GM23338 (cell line): Measurements from ENCODE around the gene ZGPAT. TPM values are rescaled to one million over a fixed set of nuclear protein-coding genes. Genes with fewer than 3 reads are reported as not detected.

Source experiments
- ATAC-seq: fragments of 200-7000 bp; cut with Tn5 transposase; 3 replicates; pipeline ENCODE4 v1.9.1; 2020
- DNase-seq: peaks from one replicate; pipeline ENCODE4 v3.0.0-alpha.2; 2015; ENCODE audit warnings: low spot score
- H2AFZ ChIP-seq: fragments of 200-600 bp; sonication (generic); 2 replicates; pipeline ENCODE4 v1.8.0; 2016; ENCODE audit warnings: antibody characterized with exemption, mild to moderate bottlenecking, moderate library complexity
- H3F3A ChIP-seq: fragments of 200-600 bp; sonication (generic); replicated peaks from 2 replicates; pipeline ENCODE4 v1.8.0; 2017; ENCODE audit warnings: antibody characterized with exemption, mixed run types, low read depth
- H3K27ac ChIP-seq: fragments of 200-600 bp; sonication (generic); 2 replicates; pipeline ENCODE4 v1.6.1; 2016; ENCODE audit warnings: low read depth
- H3K27me3 ChIP-seq: fragments of 200-600 bp; sonication (generic); 2 replicates; pipeline ENCODE4 v1.8.0; 2016; ENCODE audit warnings: mild to moderate bottlenecking, mixed run types, moderate library complexity; ENCODE audit not compliant: insufficient read depth
- H3K36me3 ChIP-seq: fragments of 200-600 bp; sonication (generic); 2 replicates; pipeline ENCODE4 v1.8.0; 2016; ENCODE audit warnings: mild to moderate bottlenecking; ENCODE audit not compliant: insufficient read depth
- H3K4me1 ChIP-seq: fragments of 200-600 bp; sonication (generic); 2 replicates; pipeline ENCODE4 v1.8.0; 2016; ENCODE audit warnings: mild to moderate bottlenecking, moderate library complexity; ENCODE audit not compliant: insufficient read depth
- H3K4me2 ChIP-seq: fragments of 200-600 bp; sonication (generic); 2 replicates; pipeline ENCODE4 v1.7.1; 2017; ENCODE audit warnings: mixed run types
- H3K4me3 ChIP-seq: fragments of 200-600 bp; sonication (generic); 2 replicates; pipeline ENCODE4 v1.6.1; 2016; ENCODE audit warnings: mixed run types
- H3K79me2 ChIP-seq: fragments of 200-600 bp; sonication (generic); replicated peaks from 2 replicates; pipeline ENCODE4 v1.8.0; 2017; ENCODE audit warnings: mild to moderate bottlenecking; ENCODE audit not compliant: insufficient read depth
- H3K9me2 ChIP-seq: fragments of 200-600 bp; sonication (generic); 2 replicates; pipeline ENCODE4 v1.8.0; 2017; ENCODE audit not compliant: insufficient read depth
- H4K20me1 ChIP-seq: fragments of 200-600 bp; sonication (generic); replicated peaks from 2 replicates; pipeline ENCODE4 v1.8.0; 2017; ENCODE audit warnings: mild to moderate bottlenecking; ENCODE audit not compliant: insufficient read depth
- H3K27ac Mint-ChIP-seq: 2 replicates; pipeline ENCODE4 v1.8.0; 2020; ENCODE audit warnings: inconsistent platforms, mild to moderate bottlenecking, moderate library complexity, mixed read lengths
- H3K27me3 Mint-ChIP-seq: 3 replicates; pipeline ENCODE4 v1.8.0; 2022; ENCODE audit warnings: low read depth, mild to moderate bottlenecking, moderate library complexity, mixed read lengths, inconsistent platforms; ENCODE audit not compliant: insufficient read depth, poor library complexity
- H3K36me3 Mint-ChIP-seq: 3 replicates; pipeline ENCODE4 v1.8.0; 2021; ENCODE audit warnings: low read depth, mild to moderate bottlenecking, inconsistent platforms, moderate library complexity, mixed read lengths
- H3K4me1 Mint-ChIP-seq: 3 replicates; pipeline ENCODE4 v1.8.0; 2020; ENCODE audit warnings: mild to moderate bottlenecking, inconsistent platforms, mixed read lengths
- H3K4me3 Mint-ChIP-seq: 3 replicates; pipeline ENCODE4 v1.8.0; 2021; ENCODE audit warnings: moderate library complexity, mild to moderate bottlenecking, inconsistent platforms, mixed read lengths
- H3K9me3 Mint-ChIP-seq: 3 replicates; pipeline ENCODE4 v1.8.0; 2020; ENCODE audit warnings: moderate library complexity, mild to moderate bottlenecking, inconsistent platforms, mixed read lengths
- CREB1 ChIP-seq: fragments of 250-450 bp; sonication (Bioruptor Pico); IDR thresholded peaks from 2 replicates; pipeline ENCODE4 v1.5.0; 2020; ENCODE audit warnings: low read depth, mild to moderate bottlenecking, moderate library complexity
- EZH2 ChIP-seq: fragments of 200-600 bp; sonication (generic); IDR thresholded peaks from one replicate; pipeline ENCODE4 v1.8.0; 2017; ENCODE audit warnings: antibody characterized with exemption, mild to moderate bottlenecking, low read depth; ENCODE audit not compliant: unreplicated experiment
- NANOG ChIP-seq: IDR thresholded peaks from 2 replicates; pipeline ENCODE4 v1.6.1; 2016; ENCODE audit warnings: antibody characterized with exemption, borderline replicate concordance
- POLR2AphosphoS5 ChIP-seq: IDR thresholded peaks from 2 replicates; pipeline ENCODE4 v1.6.1; 2016; ENCODE audit warnings: antibody characterized with exemption, low read depth
- STAT1 ChIP-seq: IDR thresholded peaks from one replicate; pipeline ENCODE4 v1.6.1; 2016; ENCODE audit warnings: antibody characterized with exemption; ENCODE audit not compliant: unreplicated experiment
- ZNF331 ChIP-seq: fragments of 250-450 bp; sonication (Bioruptor Pico); IDR thresholded peaks from 2 replicates; pipeline ENCODE4 v1.5.0; 2020; ENCODE audit warnings: low read depth, mild to moderate bottlenecking, moderate library complexity
- polyA plus RNA-seq: library from polyadenylated mRNA; unstranded; fragments of >200 nt; fragmentation: Nextera tagmentation; extraction: Ambion mirVana; gene quantifications from 2 replicates; pipeline ENCODE4 v1.2.1, GENCODE V29; 2016
- total RNA-seq: library from RNA; depleted of rRNA; stranded (reverse); fragments of >200 nt; shearing (Covaris generic); gene quantifications from 2 replicates; pipeline ENCODE4 v1.2.3, GENCODE V29; 2014
- TF ChIP-seq, protein P1 (sequence below): fragments of 250-450 bp; sonication (Bioruptor Pico); IDR thresholded peaks from 2 replicates; pipeline ENCODE4 v1.5.0; 2020; ENCODE audit warnings: mild to moderate bottlenecking, moderate library complexity
- TF ChIP-seq, protein P2 (sequence below): IDR thresholded peaks from one replicate; pipeline ENCODE4 v1.6.1; 2018; ENCODE audit warnings: antibody characterized with exemption; ENCODE audit not compliant: unreplicated experiment
- TF ChIP-seq, protein P3 (sequence below): IDR thresholded peaks from 2 replicates; pipeline ENCODE4 v1.6.1; 2016; ENCODE audit warnings: antibody characterized with exemption

Gene ZGPAT
- total and polyA plus RNA-seq, 2 experiments from 2014 or later, result 25.0 to 39.2 TPM

DNA sequence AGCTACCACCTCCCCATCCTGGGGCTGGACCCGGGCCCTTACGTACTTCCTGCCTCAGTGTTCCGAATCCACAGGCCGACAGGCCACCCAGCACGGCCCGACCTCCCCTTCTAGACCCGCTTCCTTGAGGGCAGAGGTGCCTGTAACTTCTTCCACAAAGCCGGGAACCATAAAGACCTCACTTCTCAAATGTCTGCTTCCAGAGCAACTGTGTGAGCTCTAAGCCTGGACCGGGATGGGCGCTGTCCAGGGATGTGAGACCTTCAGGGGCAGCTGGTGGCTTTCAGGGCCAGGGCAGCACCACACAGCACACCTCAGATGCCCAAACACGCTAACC, 41.1 kb downstream of the ZGPAT start (continued):
- TF ChIP-seq, protein P1, sequence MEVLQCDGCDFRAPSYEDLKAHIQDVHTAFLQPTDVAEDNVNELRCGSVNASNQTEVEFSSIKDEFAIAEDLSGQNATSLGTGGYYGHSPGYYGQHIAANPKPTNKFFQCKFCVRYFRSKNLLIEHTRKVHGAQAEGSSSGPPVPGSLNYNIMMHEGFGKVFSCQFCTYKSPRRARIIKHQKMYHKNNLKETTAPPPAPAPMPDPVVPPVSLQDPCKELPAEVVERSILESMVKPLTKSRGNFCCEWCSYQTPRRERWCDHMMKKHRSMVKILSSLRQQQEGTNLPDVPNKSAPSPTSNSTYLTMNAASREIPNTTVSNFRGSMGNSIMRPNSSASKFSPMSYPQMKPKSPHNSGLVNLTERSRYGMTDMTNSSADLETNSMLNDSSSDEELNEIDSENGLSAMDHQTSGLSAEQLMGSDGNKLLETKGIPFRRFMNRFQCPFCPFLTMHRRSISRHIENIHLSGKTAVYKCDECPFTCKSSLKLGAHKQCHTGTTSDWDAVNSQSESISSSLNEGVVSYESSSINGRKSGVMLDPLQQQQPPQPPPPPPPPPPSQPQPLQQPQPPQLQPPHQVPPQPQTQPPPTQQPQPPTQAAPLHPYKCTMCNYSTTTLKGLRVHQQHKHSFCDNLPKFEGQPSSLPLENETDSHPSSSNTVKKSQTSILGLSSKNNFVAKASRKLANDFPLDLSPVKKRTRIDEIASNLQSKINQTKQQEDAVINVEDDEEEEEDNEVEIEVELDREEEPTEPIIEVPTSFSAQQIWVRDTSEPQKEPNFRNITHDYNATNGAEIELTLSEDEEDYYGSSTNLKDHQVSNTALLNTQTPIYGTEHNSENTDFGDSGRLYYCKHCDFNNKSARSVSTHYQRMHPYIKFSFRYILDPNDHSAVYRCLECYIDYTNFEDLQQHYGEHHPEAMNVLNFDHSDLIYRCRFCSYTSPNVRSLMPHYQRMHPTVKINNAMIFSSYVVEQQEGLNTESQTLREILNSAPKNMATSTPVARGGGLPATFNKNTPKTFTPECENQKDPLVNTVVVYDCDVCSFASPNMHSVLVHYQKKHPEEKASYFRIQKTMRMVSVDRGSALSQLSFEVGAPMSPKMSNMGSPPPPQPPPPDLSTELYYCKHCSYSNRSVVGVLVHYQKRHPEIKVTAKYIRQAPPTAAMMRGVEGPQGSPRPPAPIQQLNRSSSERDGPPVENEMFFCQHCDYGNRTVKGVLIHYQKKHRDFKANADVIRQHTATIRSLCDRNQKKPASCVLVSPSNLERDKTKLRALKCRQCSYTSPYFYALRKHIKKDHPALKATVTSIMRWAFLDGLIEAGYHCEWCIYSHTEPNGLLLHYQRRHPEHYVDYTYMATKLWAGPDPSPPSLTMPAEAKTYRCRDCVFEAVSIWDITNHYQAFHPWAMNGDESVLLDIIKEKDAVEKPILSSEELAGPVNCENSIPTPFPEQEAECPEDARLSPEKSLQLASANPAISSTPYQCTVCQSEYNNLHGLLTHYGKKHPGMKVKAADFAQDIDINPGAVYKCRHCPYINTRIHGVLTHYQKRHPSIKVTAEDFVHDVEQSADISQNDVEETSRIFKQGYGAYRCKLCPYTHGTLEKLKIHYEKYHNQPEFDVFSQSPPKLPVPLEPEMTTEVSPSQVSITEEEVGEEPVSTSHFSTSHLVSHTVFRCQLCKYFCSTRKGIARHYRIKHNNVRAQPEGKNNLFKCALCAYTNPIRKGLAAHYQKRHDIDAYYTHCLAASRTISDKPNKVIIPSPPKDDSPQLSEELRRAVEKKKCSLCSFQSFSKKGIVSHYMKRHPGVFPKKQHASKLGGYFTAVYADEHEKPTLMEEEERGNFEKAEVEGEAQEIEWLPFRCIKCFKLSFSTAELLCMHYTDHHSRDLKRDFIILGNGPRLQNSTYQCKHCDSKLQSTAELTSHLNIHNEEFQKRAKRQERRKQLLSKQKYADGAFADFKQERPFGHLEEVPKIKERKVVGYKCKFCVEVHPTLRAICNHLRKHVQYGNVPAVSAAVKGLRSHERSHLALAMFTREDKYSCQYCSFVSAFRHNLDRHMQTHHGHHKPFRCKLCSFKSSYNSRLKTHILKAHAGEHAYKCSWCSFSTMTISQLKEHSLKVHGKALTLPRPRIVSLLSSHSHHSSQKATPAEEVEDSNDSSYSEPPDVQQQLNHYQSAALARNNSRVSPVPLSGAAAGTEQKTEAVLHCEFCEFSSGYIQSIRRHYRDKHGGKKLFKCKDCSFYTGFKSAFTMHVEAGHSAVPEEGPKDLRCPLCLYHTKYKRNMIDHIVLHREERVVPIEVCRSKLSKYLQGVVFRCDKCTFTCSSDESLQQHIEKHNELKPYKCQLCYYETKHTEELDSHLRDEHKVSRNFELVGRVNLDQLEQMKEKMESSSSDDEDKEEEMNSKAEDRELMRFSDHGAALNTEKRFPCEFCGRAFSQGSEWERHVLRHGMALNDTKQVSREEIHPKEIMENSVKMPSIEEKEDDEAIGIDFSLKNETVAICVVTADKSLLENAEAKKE (CRISPR knock-in tag), result no peak

DNA sequence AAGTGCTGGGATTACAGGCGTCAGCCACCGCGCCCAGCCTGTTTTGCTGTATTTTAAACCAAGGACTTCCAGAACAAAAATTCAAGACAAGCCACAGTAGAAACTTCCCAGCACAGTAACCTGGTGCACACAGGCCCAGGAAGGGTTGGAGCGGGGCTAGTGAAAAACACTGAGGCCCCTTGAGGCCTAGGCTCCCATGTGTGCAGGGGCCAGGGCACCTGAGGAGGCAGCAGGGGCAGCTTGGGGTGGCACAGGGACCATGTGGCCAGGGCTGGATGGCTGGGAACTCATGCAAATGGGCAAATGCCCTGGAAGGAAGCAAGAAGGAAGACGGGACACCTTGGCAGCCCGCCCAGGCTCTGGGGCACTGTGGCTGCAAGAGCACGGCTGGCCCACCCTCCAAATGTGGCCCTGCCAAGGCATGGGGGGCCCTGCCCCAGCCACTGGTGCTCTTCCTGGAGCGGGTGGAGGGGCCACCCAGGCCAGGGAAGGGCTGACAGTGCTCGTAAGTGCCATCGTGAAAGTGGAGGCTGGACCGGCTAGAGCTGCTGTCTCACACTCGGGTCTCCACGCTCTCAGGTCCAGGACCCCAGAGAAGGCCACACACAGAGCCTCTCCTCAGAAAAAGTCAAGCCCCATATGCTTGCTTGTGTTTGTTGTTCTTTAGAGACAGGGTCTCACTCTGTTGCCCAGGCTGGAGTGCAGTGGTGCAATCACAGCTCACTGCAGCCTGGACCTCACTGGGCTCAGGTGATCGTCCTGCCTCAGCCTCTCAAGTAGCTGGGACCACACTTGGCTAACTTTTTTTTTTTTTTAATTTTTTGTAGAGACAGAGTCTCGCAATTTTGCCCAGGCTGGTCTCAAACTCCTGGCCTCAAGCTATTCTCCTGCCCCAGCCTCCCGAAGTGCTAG, 42.0 kb downstream of the ZGPAT start:
- TF ChIP-seq, protein P2, sequence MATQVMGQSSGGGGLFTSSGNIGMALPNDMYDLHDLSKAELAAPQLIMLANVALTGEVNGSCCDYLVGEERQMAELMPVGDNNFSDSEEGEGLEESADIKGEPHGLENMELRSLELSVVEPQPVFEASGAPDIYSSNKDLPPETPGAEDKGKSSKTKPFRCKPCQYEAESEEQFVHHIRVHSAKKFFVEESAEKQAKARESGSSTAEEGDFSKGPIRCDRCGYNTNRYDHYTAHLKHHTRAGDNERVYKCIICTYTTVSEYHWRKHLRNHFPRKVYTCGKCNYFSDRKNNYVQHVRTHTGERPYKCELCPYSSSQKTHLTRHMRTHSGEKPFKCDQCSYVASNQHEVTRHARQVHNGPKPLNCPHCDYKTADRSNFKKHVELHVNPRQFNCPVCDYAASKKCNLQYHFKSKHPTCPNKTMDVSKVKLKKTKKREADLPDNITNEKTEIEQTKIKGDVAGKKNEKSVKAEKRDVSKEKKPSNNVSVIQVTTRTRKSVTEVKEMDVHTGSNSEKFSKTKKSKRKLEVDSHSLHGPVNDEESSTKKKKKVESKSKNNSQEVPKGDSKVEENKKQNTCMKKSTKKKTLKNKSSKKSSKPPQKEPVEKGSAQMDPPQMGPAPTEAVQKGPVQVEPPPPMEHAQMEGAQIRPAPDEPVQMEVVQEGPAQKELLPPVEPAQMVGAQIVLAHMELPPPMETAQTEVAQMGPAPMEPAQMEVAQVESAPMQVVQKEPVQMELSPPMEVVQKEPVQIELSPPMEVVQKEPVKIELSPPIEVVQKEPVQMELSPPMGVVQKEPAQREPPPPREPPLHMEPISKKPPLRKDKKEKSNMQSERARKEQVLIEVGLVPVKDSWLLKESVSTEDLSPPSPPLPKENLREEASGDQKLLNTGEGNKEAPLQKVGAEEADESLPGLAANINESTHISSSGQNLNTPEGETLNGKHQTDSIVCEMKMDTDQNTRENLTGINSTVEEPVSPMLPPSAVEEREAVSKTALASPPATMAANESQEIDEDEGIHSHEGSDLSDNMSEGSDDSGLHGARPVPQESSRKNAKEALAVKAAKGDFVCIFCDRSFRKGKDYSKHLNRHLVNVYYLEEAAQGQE, result no peak
- TF ChIP-seq ZNF331 (CRISPR knock-in tag), result no peak
- TF ChIP-seq EZH2, result no peak
- no peak for TF ChIP-seq CREB1 (CRISPR knock-in tag)
- no peak for TF ChIP-seq STAT1
- TF ChIP-seq, protein P3, sequence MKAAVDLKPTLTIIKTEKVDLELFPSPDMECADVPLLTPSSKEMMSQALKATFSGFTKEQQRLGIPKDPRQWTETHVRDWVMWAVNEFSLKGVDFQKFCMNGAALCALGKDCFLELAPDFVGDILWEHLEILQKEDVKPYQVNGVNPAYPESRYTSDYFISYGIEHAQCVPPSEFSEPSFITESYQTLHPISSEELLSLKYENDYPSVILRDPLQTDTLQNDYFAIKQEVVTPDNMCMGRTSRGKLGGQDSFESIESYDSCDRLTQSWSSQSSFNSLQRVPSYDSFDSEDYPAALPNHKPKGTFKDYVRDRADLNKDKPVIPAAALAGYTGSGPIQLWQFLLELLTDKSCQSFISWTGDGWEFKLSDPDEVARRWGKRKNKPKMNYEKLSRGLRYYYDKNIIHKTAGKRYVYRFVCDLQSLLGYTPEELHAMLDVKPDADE, result no peak
- no peak for TF ChIP-seq NANOG
- TF ChIP-seq POLR2AphosphoS5, result no peak
- Histone ChIP-seq H3K9me2 (no peaks in the 10 kb centered on the region), H2AFZ (no peak overlapping the region), H3K4me3 (no peak overlapping the region), H3K27me3 (no peaks in the 10 kb centered on the region), H3K79me2 (no peaks in the 10 kb centered on the region), H3K4me2 (no peak overlapping the region), H3K36me3 (no peaks in the 10 kb centered on the region), H4K20me1 (no peaks in the 10 kb centered on the region), H3K27ac (no peak overlapping the region), H3F3A (peaks cover 16% of the 10 kb centered on the region), H3K4me1 (peaks cover 4% of the 10 kb centered on the region; the same call in 1 of the 2 replicates)
- Mint-ChIP-seq H3K9me3 (no peaks in the 10 kb centered on the region), H3K36me3 (no peaks in the 10 kb centered on the region; the same call in 1 of the 3 replicates), H3K4me1 (peaks cover 13% of the 10 kb centered on the region), H3K27ac (no peak overlapping the region), H3K4me3 (no peak overlapping the region), H3K27me3 (peaks cover 8% of the 10 kb centered on the region)
- ATAC-seq (no peak), DNase-seq (no peak)
